ENCODE data around the gene SLC35B2. TPM values are rescaled to one million over a fixed set of nuclear protein-coding genes. Genes with fewer than 3 reads are reported as not detected.

The SLC35B2 gene
- total RNA-seq, 2 donors from 2014 or later = 13.9 to 16.9 TPM

- Mint-ChIP-seq H3K27ac (peak overlapping the region; percentile 87), H3K9me3 (no peaks in the 10 kb centered on the region), H3K4me1 (ENCODE audit: low read depth) (peaks cover 83% of the 10 kb centered on the region), H3K36me3 (ENCODE audit: insufficient read depth in 2 of 2) (peaks cover 36 to 58% of the 10 kb centered on the region in 2 donors), H3K27me3 (ENCODE audit: low read depth) (no peaks in the 10 kb centered on the region), H3K4me3 (peak overlapping the region; percentile 22 to 97)
- no peak for DNase-seq
- no peak for ATAC-seq (replicated peaks in 1 of 2)
Measured at GRCh38 chr6:44251576-44252524, 5.5 kb downstream of the SLC35B2 start.

DNA sequence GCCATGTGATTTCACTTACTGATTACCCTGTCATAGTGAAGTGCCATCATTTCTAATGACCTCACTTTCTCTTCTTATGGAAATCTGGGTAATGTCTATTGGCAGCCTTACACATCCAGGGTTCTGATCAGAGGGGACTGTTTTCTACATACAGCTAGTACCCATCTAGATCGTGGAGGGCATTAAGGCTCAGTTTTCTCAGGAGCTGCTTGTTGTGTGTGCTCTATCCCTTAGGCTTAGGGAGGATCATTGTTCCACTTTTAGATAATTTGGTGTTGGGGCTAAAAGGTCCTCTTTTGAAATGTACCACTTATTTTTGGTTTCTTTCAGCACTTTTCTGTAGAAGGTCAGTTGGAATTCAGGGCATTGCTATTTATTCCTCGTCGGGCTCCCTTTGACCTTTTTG is 6.6 kb downstream of the SLC35B2 start:
- ATAC-seq (replicated peaks in 1 of 2) (no peak), DNase-seq (no peak)
- Mint-ChIP-seq H3K4me3 (peak overlapping the region in 1 of 2 donors; percentile 97), H3K4me1 (ENCODE audit: low read depth) (peaks cover 74% of the 10 kb centered on the region), H3K9me3 (no peaks in the 10 kb centered on the region), H3K27me3 (ENCODE audit: low read depth) (no peaks in the 10 kb centered on the region), H3K36me3 (ENCODE audit: insufficient read depth in 2 of 2) (peaks cover 38 to 58% of the 10 kb centered on the region in 2 donors), H3K27ac (peak overlapping the region; percentile 87)

DNA sequence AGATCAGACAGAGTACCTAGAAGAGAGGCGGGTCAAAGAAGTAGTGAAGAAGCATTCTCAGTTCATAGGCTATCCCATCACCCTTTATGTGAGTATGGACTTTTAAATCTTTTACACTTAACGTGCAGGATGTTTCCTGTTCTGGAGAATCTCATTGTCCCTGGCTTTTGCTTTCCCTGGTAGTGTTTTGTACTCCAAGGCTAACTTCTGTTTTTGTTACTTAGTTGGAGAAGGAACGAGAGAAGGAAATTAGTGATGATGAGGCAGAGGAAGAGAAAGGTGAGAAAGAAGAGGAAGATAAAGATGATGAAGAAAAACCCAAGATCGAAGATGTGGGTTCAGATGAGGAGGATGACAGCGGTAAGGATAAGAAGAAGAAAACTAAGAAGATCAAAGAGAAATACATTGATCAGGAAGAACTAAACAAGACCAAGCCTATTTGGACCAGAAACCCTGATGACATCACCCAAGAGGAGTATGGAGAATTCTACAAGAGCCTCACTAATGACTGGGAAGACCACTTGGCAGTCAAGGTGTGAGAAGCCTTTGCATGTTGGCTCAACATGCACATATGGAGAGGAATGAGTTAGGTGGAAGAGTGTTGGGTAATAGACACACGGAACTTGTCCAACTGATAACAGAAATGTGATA is 7.1 kb downstream of the SLC35B2 start:
- Mint-ChIP-seq H3K27me3 (ENCODE audit: low read depth) (no peaks in the 10 kb centered on the region), H3K9me3 (no peaks in the 10 kb centered on the region), H3K4me3 (peak overlapping the region; percentile 97), H3K27ac (peak overlapping the region; percentile 87), H3K4me1 (ENCODE audit: low read depth) (peaks cover 74% of the 10 kb centered on the region), H3K36me3 (ENCODE audit: insufficient read depth in 2 of 2) (peaks cover 38 to 58% of the 10 kb centered on the region in 2 donors)
- no peak for DNase-seq
- ATAC-seq (replicated peaks in 1 of 2) = no peak

DNA sequence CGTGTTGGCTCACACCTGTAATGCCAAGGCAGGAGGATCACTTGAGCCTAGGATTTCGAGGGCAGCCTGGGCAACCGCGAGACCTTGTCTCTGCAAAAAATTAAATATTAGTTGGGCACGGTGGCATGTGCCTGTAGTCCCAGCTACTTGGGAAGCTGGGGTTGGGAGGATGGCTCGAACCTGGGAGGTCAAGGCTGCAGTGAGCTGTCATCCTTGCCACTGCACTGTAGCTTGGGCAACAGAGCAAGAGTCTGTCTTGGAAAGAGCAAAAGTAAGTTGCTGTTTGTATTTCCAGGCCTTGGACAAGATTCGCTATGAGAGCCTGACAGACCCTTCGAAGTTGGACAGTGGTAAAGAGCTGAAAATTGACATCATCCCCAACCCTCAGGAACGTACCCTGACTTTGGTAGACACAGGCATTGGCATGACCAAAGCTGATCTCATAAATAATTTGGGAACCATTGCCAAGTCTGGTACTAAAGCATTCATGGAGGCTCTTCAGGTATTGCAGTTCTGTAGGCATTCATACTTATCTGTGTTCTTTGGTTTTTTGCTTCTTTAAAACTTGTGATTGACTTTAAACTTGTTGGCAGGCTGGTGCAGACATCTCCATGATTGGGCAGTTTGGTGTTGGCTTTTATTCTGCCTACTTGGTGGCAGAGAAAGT is 8.1 kb downstream of the SLC35B2 start:
- H3K4me1 Mint-ChIP-seq (ENCODE audit: low read depth) = peaks cover 73% of the 10 kb centered on the region
- no peaks in the 10 kb centered on the region for H3K9me3 Mint-ChIP-seq
- H3K36me3 Mint-ChIP-seq (ENCODE audit: insufficient read depth in 2 of 2) = peaks cover 38 to 58% of the 10 kb centered on the region in 2 donors
- no peaks in the 10 kb centered on the region for H3K27me3 Mint-ChIP-seq (ENCODE audit: low read depth)
- no peak for DNase-seq
- ATAC-seq (replicated peaks in 1 of 2) = no peak
- H3K4me3 Mint-ChIP-seq = peak overlapping the region; percentile 97
- peak overlapping the region; percentile 87 for H3K27ac Mint-ChIP-seq

GRCh38 chr6:44248579-44248978 is 8.7 kb downstream of the SLC35B2 start:
- Mint-ChIP-seq H3K27me3 (ENCODE audit: low read depth) (no peaks in the 10 kb centered on the region), H3K9me3 (no peaks in the 10 kb centered on the region), H3K36me3 (ENCODE audit: insufficient read depth in 2 of 2) (peaks cover 37 to 56% of the 10 kb centered on the region in 2 donors), H3K27ac (peak overlapping the region; percentile 87), H3K4me1 (ENCODE audit: low read depth) (peaks cover 67% of the 10 kb centered on the region), H3K4me3 (peak overlapping the region; percentile 97)
- ATAC-seq (replicated peaks in 1 of 2) (no peak), DNase-seq (no peak)

- Mint-ChIP-seq H3K9me3 (no peaks in the 10 kb centered on the region), H3K4me3 (peak overlapping the region; percentile 97), H3K4me1 (ENCODE audit: low read depth) (peaks cover 57% of the 10 kb centered on the region), H3K27ac (peak overlapping the region; percentile 87), H3K36me3 (ENCODE audit: insufficient read depth in 2 of 2) (peaks cover 29 to 46% of the 10 kb centered on the region in 2 donors), H3K27me3 (ENCODE audit: low read depth) (no peaks in the 10 kb centered on the region)
- ATAC-seq (replicated peaks in 1 of 2) = peak; percentile 64 to 66
- peak; percentile 92 to 94 for DNase-seq
Measured at GRCh38 chr6:44247338-44248302, 9.7 kb downstream of the SLC35B2 start.

GRCh38 chr6:44246663-44247337 is 10.5 kb downstream of the SLC35B2 start, which contains the start of gene HSP90AB1:
Gene HSP90AB1 (plus strand): TSS chr6:44247101. CDS start chr6:44248630, 1,529 bp downstream.
- Mint-ChIP-seq H3K4me3 (peak within 1 kb of the TSS; percentile 97), H3K9me3 (no peaks in the 10 kb centered on the region), H3K4me1 (ENCODE audit: low read depth) (peaks cover 49% of the 10 kb centered on the region), H3K36me3 (ENCODE audit: insufficient read depth in 2 of 2) (peaks cover 27 to 38% of the 10 kb centered on the region in 2 donors), H3K27me3 (ENCODE audit: low read depth) (no peaks in the 10 kb centered on the region), H3K27ac (peak within 1 kb of the TSS; percentile 87)
- DNase-seq (peak; percentile 97 to 98), ATAC-seq (replicated peaks in 1 of 2) (peak; percentile 81 to 83)

GRCh38 chr6:44245912-44246662 is 11.2 kb downstream of the SLC35B2 start:
- H3K27me3 Mint-ChIP-seq (ENCODE audit: low read depth) = no peaks in the 10 kb centered on the region
- peak; percentile 46 to 50 for ATAC-seq (replicated peaks in 1 of 2)
- peak; percentile 88 to 93 for DNase-seq

GRCh38 chr6:44245391-44245911 is 11.9 kb downstream of the SLC35B2 start:
- peak overlapping the region; percentile 97 for H3K4me3 Mint-ChIP-seq
- peak overlapping the region; percentile 81 for H3K27ac Mint-ChIP-seq
- peaks cover 24 to 26% of the 10 kb centered on the region in 2 donors for H3K36me3 Mint-ChIP-seq (ENCODE audit: insufficient read depth in 2 of 2)
- ATAC-seq (replicated peaks in 1 of 2) = no peak
- no peaks in the 10 kb centered on the region for H3K27me3 Mint-ChIP-seq (ENCODE audit: low read depth)
- no peaks in the 10 kb centered on the region for H3K9me3 Mint-ChIP-seq
- DNase-seq = no peak
- peaks cover 35% of the 10 kb centered on the region for H3K4me1 Mint-ChIP-seq (ENCODE audit: low read depth)

More at GRCh38 chr6:44245912-44246662, 11.2 kb downstream of the SLC35B2 start:
- Mint-ChIP-seq H3K9me3 (no peaks in the 10 kb centered on the region), H3K4me1 (ENCODE audit: low read depth) (peaks cover 42% of the 10 kb centered on the region), H3K36me3 (ENCODE audit: insufficient read depth in 2 of 2) (peaks cover 24 to 32% of the 10 kb centered on the region in 2 donors), H3K4me3 (peak overlapping the region; percentile 97), H3K27ac (peak overlapping the region; percentile 64)

DNA sequence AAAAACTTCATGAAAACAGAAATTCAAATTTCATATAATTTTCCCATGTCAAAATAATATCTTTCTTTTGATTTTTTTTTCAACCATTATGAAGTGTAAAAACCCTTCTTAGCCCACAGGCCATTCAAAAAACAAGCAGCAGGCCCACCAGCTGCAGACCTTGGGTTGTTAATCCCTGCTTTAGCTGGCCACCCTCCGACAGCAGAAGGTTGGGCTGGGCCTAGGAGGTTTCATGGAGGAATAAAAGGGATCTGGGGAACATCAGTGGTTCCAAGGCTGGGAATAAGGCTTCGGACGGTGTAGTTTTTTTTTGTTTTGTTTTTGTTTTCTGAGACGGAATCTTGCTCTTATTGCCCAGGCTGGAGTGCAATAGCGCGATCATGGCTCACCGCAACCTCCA is 14.0 kb downstream of the SLC35B2 start:
- Mint-ChIP-seq H3K27me3 (ENCODE audit: low read depth) (no peaks in the 10 kb centered on the region), H3K4me1 (ENCODE audit: low read depth) (peaks cover 23% of the 10 kb centered on the region), H3K9me3 (no peaks in the 10 kb centered on the region), H3K36me3 (ENCODE audit: insufficient read depth in 2 of 2) (peaks cover 6 to 8% of the 10 kb centered on the region in 2 donors), H3K4me3 (no peak overlapping the region), H3K27ac (no peak overlapping the region)
- DNase-seq (no peak), ATAC-seq (replicated peaks in 1 of 2) (no peak)

Data from activated T-cell treated with anti-CD3 and anti-CD28 coated beads, Interleukin-2, amount 50 U/mL, for 72 hours (primary cell).